Choroid plexus epithelial cell (primary cell): ENCODE measurements around the gene NEURL2.
A peak's percentile ranks its signal among the peaks of the same experiment; 100 is the strongest.

ENCODE experiments used
- DNase-seq: peaks from one replicate; pipeline ENCODE4 v3.0.0-alpha.2; 2010; ENCODE audit warnings: low read depth
- H3K4me3 ChIP-seq: 2 replicates; pipeline ENCODE4 v1.5.1; 2011; ENCODE audit warnings: low read depth, mild to moderate bottlenecking, control low read depth, low read length, moderate library complexity
- CTCF ChIP-seq: conservative IDR thresholded peaks from 2 replicates; pipeline ENCODE4 v1.5.1; 2011; ENCODE audit warnings: low read depth, mild to moderate bottlenecking, control low read depth, inconsistent platforms, low read length, moderate library complexity

NEURL2 gene

GRCh38 chr20:45918779-45919537 is 27.9 kb upstream of the NEURL2 start:
- peak; percentile 47 for DNase-seq
- H3K4me3 ChIP-seq: no peak overlapping the region
- no peak for TF ChIP-seq CTCF

GRCh38 chr20:45918182-45918737 is 27.3 kb upstream of the NEURL2 start:
- H3K4me3 ChIP-seq: no peak overlapping the region
- peak; percentile 91 for DNase-seq
- no peak for TF ChIP-seq CTCF

GRCh38 chr20:45917790-45918141 is 26.8 kb upstream of the NEURL2 start:
- DNase-seq: peak; percentile 60
- no peak overlapping the region for H3K4me3 ChIP-seq

GRCh38 chr20:45913116-45913515 is 22.1 kb upstream of the NEURL2 start:
- H3K4me3 ChIP-seq: no peak overlapping the region
- TF ChIP-seq CTCF: no peak
- DNase-seq: no peak

More at GRCh38 chr20:45917790-45918141, 26.8 kb upstream of the NEURL2 start:
- no peak for TF ChIP-seq CTCF

GRCh38 chr20:45912344-45912682 is 21.3 kb upstream of the NEURL2 start:
- H3K4me3 ChIP-seq: peak overlapping the region; percentile 80
- DNase-seq: no peak
- no peak for TF ChIP-seq CTCF

GRCh38 chr20:45911486-45912343 is 20.7 kb upstream of the NEURL2 start, which contains the start of gene PLTP:
PLTP (minus strand) TSS chr20:45912155; CDS start chr20:45911452, 703 bp downstream.
- peak within 1 kb of the TSS; percentile 80 for H3K4me3 ChIP-seq
- DNase-seq: peak; percentile 82
- TF ChIP-seq CTCF: no peak
